ENCODE measurements around the gene RRP12.

Gene RRP12

DNA sequence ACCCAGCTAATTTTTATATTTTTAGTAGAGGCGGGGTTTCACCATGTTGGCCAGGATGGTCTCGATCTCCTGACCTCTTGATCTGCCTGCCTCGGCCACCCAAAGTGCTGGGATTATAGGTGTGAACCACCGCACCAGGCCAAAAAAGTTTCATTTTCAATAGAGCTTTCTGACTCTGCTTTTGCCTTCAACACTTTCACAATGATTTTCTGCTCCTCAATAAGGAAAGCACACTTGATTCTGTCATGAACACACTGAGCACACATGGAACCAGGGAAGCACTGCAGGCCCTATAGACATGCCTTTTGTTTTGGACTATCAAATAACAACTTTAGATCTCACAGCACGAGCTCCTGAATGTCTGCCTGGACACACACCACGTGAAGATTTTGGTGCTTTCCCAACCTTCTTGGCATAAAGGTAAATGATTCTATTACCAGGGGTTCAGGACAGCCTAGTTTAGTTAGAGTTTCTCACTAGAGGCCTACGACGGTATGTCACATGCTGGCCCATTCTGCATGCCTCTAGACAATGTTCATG is 8.0 kb downstream of the RRP12 start:
- Mint-ChIP-seq H3K27ac (peak overlapping the region; percentile 27), H3K9me3 (no peaks in the 10 kb centered on the region), H3K27me3 (no peaks in the 10 kb centered on the region), H3K36me3 (ENCODE audit: low read depth) (peaks cover 82% of the 10 kb centered on the region), H3K4me1 (ENCODE audit: low read depth) (peaks cover 11% of the 10 kb centered on the region), H3K4me3 (no peak overlapping the region)
- no peak for DNase-seq

DNA sequence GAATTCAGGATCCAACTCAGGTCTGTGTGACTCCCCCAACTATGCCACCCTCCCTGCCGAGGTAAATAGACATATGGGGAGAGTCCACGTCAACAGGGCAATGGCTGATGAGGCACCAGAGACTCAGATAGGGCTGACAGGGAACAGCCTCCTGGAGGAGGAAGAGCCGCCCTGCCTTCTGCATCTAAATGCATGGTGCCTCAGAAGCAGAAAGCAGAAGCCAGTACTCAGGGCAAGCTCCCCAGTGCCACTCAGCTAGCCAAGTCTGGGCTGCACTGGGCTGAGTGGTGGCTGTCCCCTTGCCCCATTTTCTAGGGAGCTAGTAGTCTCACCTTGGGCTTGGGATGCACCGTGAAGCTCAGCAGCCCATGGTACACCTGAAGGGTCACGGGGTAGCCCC is 11.0 kb downstream of the RRP12 start:
- Mint-ChIP-seq H3K27me3 (no peaks in the 10 kb centered on the region), H3K4me3 (no peak overlapping the region), H3K27ac (no peak overlapping the region), H3K36me3 (ENCODE audit: low read depth) (peaks cover 89% of the 10 kb centered on the region), H3K4me1 (ENCODE audit: low read depth) (peaks cover 5% of the 10 kb centered on the region), H3K9me3 (no peaks in the 10 kb centered on the region)
- DNase-seq: no peak

DNA sequence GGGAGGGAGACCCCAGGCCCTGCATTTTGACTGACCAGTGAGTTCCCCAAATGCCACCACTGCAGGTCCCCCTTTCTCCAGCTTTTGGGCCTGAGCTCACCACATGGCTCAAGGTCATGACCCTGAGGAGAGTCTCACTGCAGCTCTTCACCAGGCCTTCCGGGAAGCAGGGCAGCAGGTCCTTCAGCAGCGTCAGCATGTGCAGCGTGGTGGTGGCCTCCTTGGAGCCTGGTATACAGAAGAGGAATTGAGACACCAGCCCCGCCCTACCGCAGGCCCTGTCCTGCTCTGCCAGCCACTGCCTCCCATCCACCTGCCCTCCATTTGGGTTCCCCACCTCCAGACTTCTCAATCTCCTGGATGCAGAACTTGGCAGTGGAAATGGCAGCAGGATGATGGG is 13.0 kb downstream of the RRP12 start:
- peaks cover 89% of the 10 kb centered on the region for H3K36me3 Mint-ChIP-seq (ENCODE audit: low read depth)
- no peaks in the 10 kb centered on the region for H3K27me3 Mint-ChIP-seq
- H3K9me3 Mint-ChIP-seq: no peaks in the 10 kb centered on the region
- no peak overlapping the region for H3K27ac Mint-ChIP-seq
- no peak overlapping the region for H3K4me3 Mint-ChIP-seq
- H3K4me1 Mint-ChIP-seq (ENCODE audit: low read depth): peaks cover 2% of the 10 kb centered on the region
- no peak for DNase-seq

DNA sequence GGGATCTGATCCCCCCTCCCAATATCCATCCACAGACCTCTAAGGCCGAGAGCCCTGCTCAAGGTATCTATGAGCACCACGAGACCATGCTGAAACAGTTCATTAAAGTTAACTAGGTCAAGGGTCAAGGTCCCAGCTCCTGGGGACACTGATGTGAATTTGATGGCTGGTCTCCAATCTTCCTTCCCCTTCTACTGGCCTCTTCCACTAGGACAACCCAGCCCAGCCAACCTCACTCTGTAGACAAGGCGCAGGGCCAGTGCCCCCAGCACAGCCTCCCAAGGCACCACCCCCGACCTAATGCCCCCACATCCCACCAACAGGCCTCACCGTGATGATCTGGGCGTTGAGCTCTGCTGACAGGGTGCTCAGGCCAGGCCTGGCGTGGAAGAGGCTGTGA is 15.6 kb downstream of the RRP12 start:
- DNase-seq: no peak
- Mint-ChIP-seq H3K27me3 (no peaks in the 10 kb centered on the region), H3K36me3 (ENCODE audit: low read depth) (peaks cover 96% of the 10 kb centered on the region), H3K4me3 (no peak overlapping the region), H3K4me1 (ENCODE audit: low read depth) (no peaks in the 10 kb centered on the region), H3K9me3 (no peaks in the 10 kb centered on the region), H3K27ac (no peak overlapping the region)

DNA sequence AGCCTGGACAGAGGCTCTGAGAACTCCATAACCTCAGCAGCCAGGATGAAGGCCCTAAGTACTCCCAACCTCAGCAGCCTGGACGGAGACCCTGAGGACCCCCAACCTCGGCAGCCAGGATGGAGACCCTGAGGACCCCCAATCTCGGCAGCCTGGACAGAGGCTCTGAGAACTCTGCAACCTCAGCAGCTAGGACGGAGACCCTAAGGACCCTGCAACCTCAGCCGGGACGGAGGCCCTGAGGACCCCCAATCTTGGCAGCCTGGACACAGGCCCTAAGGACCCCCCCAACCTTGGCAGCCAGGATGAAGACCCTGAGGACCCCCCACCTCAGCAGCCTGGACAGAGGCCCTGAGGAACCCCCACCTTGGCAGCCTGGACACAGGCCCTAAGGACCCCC is 16.5 kb downstream of the RRP12 start:
- H3K36me3 Mint-ChIP-seq (ENCODE audit: low read depth): peaks cover 96% of the 10 kb centered on the region

DNA sequence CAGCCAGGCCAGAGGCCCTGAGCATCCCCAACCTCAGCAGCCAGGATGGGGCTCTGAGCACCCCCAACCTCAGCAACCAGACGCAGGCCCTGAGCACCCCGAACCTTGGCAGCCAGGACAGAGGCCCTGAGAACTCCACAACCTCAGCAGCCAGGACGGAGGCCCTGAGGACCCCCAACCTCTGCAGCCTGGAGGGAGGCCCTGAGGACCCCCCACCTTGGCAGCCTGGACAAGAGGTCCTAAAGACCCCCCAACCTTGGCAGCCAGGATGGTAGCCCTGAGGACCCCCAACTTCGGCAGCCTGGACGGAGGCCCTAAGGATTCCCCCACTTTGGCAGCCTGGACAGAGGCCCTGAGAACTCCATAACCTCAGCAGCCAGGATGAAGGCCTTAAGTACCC is 17.0 kb downstream of the RRP12 start:
- no peaks in the 10 kb centered on the region for H3K9me3 Mint-ChIP-seq
- H3K36me3 Mint-ChIP-seq (ENCODE audit: low read depth): peaks cover 96% of the 10 kb centered on the region
- H3K4me3 Mint-ChIP-seq: no peak overlapping the region
- H3K4me1 Mint-ChIP-seq (ENCODE audit: low read depth): no peaks in the 10 kb centered on the region
- H3K27ac Mint-ChIP-seq: no peak overlapping the region
- no peaks in the 10 kb centered on the region for H3K27me3 Mint-ChIP-seq
- DNase-seq: no peak

More for the DNA sequence above, 16.5 kb downstream of the RRP12 start:
- Mint-ChIP-seq H3K9me3 (no peaks in the 10 kb centered on the region), H3K4me3 (no peak overlapping the region), H3K27me3 (no peaks in the 10 kb centered on the region), H3K27ac (no peak overlapping the region), H3K4me1 (ENCODE audit: low read depth) (no peaks in the 10 kb centered on the region)
- DNase-seq: no peak

DNA sequence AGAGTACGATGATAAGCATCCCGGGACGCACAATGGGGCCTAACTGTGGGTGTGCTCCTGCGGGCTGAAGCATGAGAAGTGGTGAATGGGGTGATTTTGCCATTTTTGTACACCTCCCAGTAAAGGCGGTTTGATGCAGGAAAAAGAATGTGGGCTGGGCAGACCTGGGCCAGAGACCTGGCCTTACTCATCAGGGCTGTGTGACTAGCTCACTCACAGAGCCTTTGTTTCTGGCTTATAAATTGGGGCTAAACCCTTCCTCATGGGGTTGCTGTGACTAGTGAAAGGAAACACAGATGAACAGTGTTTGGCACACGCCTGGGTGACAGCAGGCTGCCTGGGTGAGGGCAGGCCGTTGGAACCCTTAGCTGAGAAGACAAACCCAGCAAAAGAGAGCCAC is 18.0 kb downstream of the RRP12 start:
- Mint-ChIP-seq H3K27ac (no peak overlapping the region), H3K4me3 (no peak overlapping the region), H3K4me1 (ENCODE audit: low read depth) (no peaks in the 10 kb centered on the region), H3K36me3 (ENCODE audit: low read depth) (peaks cover 93% of the 10 kb centered on the region), H3K9me3 (no peaks in the 10 kb centered on the region), H3K27me3 (no peaks in the 10 kb centered on the region)
- DNase-seq: no peak

DNA sequence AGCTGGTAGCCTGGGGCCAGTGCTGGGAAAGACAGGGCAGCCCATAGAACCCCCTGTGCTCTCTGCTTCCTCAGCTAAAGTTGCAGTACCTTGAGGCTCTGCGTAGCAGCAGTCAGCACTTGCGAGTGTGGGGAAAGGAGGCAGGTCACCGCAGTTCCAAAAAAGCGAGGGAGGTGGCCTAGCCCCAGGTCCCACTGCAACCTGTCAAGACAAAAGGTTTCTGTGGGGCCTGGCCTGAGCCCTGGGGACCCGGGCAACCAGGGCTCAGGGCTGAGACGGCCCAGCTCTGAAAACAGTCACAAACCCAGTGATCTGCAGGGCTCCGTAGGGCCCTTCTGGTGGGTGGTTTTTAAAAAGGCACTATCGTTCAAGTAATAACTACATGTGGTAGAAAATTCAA is 19.5 kb downstream of the RRP12 start:
- no peak for DNase-seq
- H3K4me3 Mint-ChIP-seq: no peak overlapping the region
- no peaks in the 10 kb centered on the region for H3K9me3 Mint-ChIP-seq
- peaks cover 91% of the 10 kb centered on the region for H3K36me3 Mint-ChIP-seq (ENCODE audit: low read depth)
- H3K27me3 Mint-ChIP-seq: no peaks in the 10 kb centered on the region
- H3K27ac Mint-ChIP-seq: no peak overlapping the region
- no peaks in the 10 kb centered on the region for H3K4me1 Mint-ChIP-seq (ENCODE audit: low read depth)

DNA sequence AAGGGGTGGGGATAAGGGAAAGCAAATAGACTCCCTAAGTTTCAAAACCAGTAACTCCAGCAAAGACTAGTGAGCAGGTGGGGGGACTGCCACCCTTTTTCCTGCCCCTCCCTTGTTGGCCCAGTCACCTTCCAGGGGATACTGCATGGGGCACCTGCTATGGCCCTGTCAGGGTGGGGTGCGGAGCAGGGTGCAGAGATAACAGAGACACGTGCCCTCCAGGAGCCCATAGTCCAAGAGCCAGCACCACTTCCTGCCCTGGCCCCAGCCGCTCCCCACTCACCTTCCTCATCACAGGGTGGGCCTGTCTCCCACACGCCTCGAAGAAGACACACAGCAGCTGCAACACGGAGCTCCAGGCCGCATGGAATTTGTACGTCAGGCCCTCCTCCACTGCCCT is 20.6 kb downstream of the RRP12 start:
- no peak for DNase-seq
- H3K36me3 Mint-ChIP-seq (ENCODE audit: low read depth): peaks cover 92% of the 10 kb centered on the region
- no peaks in the 10 kb centered on the region for H3K9me3 Mint-ChIP-seq
- no peaks in the 10 kb centered on the region for H3K27me3 Mint-ChIP-seq
- H3K27ac Mint-ChIP-seq: no peak overlapping the region
- H3K4me3 Mint-ChIP-seq: no peak overlapping the region
- H3K4me1 Mint-ChIP-seq (ENCODE audit: low read depth): no peaks in the 10 kb centered on the region

DNA sequence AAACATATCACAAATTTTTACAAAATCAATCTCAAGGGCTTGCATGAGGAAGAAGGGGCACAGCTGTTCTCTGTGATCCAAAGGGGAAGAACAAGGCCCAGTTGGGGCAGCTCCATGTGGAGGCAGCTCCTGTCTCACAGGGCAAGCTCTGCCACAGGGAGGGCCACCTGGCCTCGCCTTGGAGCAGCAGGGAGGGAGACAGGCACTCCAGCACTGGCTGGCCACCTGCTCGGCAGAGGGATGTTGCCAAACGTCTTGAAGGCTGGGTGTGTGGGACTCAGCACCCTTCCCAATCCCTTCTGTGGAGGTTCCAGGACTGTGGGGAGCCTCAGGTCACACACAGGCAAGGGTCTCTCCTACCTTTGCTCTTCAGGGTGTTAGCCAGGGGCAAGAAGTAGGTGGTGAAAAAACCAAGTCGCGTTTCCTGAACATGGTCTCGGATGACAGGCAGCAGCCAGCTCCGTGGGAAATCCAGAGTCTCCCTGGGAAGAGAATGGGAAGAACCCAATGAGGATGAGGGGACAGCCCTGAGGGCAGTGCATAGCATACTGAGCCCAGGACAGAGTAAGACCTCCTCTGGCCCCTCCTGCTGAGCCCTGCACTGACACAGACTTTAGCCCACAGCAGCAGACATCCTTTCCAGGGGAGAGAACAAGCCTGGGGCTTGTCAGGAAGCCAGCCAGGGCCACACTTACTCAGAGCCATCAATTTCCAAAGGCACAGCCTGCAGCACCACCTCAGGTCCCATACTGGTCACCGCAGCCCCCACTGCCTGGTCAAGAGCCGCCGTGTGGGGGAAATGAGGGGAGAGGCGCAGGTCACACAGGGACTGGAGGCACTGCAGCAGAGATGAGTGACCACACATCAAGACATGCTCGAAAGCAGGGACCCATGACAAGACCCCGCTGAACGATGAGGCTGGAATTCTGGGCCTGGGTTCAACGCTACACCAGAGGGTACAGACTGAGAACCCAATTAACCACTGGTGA is 21.9 kb downstream of the RRP12 start:
- Mint-ChIP-seq H3K27ac (no peak overlapping the region), H3K9me3 (no peaks in the 10 kb centered on the region)

DNA sequence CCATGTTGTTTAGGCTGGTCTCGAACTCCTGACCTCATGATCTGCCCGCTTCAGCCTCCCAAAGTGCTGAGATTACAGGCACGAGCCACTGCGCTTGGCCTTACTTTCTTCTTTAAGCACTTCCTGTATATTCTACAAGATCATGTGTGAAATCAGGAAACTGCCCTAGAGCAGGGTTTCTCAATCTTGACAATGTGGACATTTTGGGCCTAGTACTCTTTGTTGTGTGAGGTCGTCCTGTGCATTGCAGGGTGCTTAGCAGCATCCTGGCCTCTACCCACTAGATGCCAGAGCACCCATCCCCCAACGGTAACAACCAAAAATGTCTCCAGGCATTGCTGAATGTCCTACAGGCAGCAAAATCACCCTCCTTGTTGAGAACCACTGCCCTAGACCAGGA is 24.7 kb downstream of the RRP12 start:
- Mint-ChIP-seq H3K27me3 (no peaks in the 10 kb centered on the region), H3K36me3 (ENCODE audit: low read depth) (peaks cover 92% of the 10 kb centered on the region), H3K4me1 (ENCODE audit: low read depth) (no peaks in the 10 kb centered on the region), H3K9me3 (no peaks in the 10 kb centered on the region), H3K27ac (no peak overlapping the region), H3K4me3 (no peak overlapping the region)
- DNase-seq: no peak

More for the DNA sequence above, 21.9 kb downstream of the RRP12 start:
- no peak overlapping the region for H3K4me3 Mint-ChIP-seq
- peaks cover 92% of the 10 kb centered on the region for H3K36me3 Mint-ChIP-seq (ENCODE audit: low read depth)
- no peaks in the 10 kb centered on the region for H3K4me1 Mint-ChIP-seq (ENCODE audit: low read depth)
- no peak for DNase-seq
- H3K27me3 Mint-ChIP-seq: no peaks in the 10 kb centered on the region

DNA sequence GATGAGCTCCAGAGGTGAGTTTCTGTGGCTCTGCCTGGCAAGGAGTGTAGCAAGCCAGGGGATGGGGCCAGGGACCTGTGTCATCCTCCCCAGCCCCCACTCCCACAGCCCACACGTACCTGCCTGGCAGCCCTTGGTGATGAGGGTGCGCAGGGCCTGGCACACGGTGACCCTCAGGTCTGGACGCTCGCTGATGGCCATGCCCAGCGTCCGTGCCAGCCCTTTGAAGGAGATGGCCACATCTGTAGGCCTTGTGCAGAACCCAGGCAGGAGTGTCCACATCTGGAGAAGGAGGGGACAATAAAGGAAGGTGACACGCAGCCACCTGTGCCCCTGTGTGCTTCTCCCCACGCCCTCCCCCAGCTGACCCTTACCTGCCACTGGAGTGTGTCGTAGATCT is 27.7 kb downstream of the RRP12 start:
- Mint-ChIP-seq H3K27me3 (no peaks in the 10 kb centered on the region), H3K4me3 (no peak overlapping the region), H3K27ac (no peak overlapping the region), H3K36me3 (ENCODE audit: low read depth) (peaks cover 95% of the 10 kb centered on the region), H3K9me3 (no peaks in the 10 kb centered on the region), H3K4me1 (ENCODE audit: low read depth) (no peaks in the 10 kb centered on the region)
- no peak for DNase-seq

DNA sequence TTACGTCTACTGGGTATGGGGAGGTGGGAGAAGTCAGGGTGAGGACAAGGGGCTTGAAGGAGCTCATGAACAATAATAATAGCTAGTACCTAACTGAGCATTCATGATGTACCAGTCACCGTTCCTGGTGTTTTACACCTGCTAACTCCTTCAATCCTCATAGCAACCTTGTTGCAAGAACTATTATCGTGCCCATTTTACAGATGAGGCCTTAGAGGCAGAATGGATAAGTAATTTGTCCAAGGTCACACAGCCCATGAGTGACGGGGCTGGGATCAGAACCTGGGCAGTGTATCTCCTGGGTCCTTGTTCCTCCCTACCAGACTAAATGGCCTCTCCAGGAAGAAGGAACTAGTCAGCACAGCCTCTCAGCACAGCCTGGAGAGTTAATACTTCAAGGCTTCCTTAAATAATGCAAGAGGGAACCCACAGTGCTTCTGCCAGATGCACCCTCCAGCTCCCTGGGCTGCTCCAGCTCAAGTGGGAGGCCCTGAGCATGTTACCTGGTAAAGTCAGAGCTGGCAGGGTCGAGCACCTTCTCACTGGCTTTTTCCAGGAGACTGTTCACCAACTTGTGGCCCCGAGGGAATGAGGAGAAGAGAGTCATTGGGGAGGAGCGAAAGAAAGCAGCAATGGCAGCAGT is 28.8 kb downstream of the RRP12 start:
- H3K9me3 Mint-ChIP-seq: no peaks in the 10 kb centered on the region
- H3K4me3 Mint-ChIP-seq: no peak overlapping the region
- no peak overlapping the region for H3K27ac Mint-ChIP-seq
- no peaks in the 10 kb centered on the region for H3K4me1 Mint-ChIP-seq (ENCODE audit: low read depth)
- H3K27me3 Mint-ChIP-seq: no peaks in the 10 kb centered on the region
- peaks cover 95% of the 10 kb centered on the region for H3K36me3 Mint-ChIP-seq (ENCODE audit: low read depth)
- DNase-seq: no peak

DNA sequence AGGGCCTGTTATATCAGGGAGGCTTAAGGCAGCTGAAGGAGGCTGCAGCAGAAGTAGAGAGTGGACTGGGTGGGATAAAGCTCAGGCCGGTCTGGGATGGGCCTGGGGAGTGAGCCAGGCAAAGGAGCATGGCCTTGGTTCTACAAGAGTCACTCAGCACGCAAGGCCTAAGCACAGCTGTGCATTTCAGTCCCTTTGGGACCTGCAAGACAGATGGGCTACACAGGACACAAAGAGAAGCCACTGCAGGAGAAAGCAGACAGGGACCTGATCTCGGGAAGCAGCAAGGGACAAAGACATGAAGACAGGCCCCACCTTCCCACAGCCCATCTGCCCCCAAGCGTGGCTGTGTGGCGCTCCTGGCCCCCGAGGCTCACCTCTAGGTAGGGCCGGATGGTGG is 29.4 kb downstream of the RRP12 start:
- H3K36me3 Mint-ChIP-seq (ENCODE audit: low read depth): peaks cover 96% of the 10 kb centered on the region
- H3K4me3 Mint-ChIP-seq: no peak overlapping the region
- no peaks in the 10 kb centered on the region for H3K27me3 Mint-ChIP-seq
- H3K4me1 Mint-ChIP-seq (ENCODE audit: low read depth): no peaks in the 10 kb centered on the region
- H3K9me3 Mint-ChIP-seq: no peaks in the 10 kb centered on the region
- no peak for DNase-seq
- H3K27ac Mint-ChIP-seq: no peak overlapping the region

DNA sequence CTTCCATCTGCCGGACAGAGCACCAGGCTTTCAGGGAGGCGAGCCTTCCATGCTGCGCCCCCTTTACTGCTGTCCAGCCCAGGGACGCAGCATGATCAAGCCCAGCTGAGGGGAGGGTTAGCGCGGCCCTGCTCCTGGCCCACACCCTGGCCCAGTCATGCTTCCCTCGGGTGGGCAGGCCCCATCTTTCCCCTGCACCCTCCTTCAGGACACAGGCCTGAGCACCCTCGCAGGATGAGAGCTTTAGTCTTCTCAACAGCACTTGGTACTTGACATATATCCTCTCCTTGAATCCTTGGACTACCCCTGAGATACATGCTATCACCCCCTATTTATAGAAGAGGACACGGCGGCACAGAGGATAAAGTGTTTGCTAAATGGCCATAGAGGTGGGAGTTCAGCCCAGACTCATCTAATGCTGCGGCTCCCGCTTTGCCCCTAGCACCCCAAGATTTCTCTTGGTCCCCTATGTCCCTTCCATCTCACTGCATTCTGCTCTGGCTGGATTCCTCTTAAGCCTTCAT is 34.0 kb downstream of the RRP12 start:
- no peaks in the 10 kb centered on the region for H3K4me1 Mint-ChIP-seq (ENCODE audit: low read depth)
- H3K27ac Mint-ChIP-seq: peak overlapping the region; percentile 3
- H3K9me3 Mint-ChIP-seq: no peaks in the 10 kb centered on the region
- peaks cover 99% of the 10 kb centered on the region for H3K36me3 Mint-ChIP-seq (ENCODE audit: low read depth)
- H3K27me3 Mint-ChIP-seq: no peaks in the 10 kb centered on the region
- no peak overlapping the region for H3K4me3 Mint-ChIP-seq
- no peak for DNase-seq
